Measurements from ENCODE around the gene ARHGEF7. TPM values are rescaled to one million over a fixed set of nuclear protein-coding genes. Genes with fewer than 3 reads are reported as not detected.

ARHGEF7 gene
- total RNA-seq, 1 donor from 2014 or later = 95.7 TPM

DNA sequence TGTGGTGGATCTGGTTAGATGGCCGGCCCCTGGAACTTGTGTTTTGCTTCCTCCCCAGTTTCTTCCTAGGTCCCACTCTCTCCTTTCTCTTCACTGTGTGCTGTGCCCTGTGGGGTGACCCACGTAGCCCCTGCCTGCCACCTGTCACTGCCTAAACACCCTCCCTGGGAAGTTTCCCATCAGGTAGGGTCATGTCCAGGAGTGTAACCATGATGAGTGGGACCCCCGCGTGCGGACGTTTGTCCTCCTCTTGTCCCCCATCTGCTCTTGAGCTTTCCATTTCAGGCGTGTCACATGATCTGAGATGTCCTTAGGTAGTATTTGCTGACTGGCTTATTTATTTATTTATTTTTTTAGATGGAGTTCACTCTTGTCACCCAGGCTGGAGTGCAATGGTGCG, 61.3 kb downstream of the ARHGEF7 start:
- intact Hi-C loops (cut with micrococcal nuclease) = no loop called here
- H3K36me3 Mint-ChIP-seq (ENCODE audit: low read depth) = peaks cover 70% of the 10 kb centered on the region
- CTCF ChIA-PET = no interaction called here
- TF ChIP-seq, protein P1, sequence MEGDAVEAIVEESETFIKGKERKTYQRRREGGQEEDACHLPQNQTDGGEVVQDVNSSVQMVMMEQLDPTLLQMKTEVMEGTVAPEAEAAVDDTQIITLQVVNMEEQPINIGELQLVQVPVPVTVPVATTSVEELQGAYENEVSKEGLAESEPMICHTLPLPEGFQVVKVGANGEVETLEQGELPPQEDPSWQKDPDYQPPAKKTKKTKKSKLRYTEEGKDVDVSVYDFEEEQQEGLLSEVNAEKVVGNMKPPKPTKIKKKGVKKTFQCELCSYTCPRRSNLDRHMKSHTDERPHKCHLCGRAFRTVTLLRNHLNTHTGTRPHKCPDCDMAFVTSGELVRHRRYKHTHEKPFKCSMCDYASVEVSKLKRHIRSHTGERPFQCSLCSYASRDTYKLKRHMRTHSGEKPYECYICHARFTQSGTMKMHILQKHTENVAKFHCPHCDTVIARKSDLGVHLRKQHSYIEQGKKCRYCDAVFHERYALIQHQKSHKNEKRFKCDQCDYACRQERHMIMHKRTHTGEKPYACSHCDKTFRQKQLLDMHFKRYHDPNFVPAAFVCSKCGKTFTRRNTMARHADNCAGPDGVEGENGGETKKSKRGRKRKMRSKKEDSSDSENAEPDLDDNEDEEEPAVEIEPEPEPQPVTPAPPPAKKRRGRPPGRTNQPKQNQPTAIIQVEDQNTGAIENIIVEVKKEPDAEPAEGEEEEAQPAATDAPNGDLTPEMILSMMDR (IDR thresholded peaks at IDR 0.05) = no peak
- peak overlapping the region; percentile 51 for H3K27ac Mint-ChIP-seq
- ATAC-seq (ENCODE audit: low read depth) = no peak
- H3K27me3 Mint-ChIP-seq = no peaks in the 10 kb centered on the region
- H3K4me3 Mint-ChIP-seq = no peak overlapping the region
- peaks cover 4% of the 10 kb centered on the region for H3K9me3 Mint-ChIP-seq
- DNase-seq = no peak
- peaks cover 73% of the 10 kb centered on the region for H3K4me1 Mint-ChIP-seq
- POLR2A ChIA-PET = no interaction called here

DNA sequence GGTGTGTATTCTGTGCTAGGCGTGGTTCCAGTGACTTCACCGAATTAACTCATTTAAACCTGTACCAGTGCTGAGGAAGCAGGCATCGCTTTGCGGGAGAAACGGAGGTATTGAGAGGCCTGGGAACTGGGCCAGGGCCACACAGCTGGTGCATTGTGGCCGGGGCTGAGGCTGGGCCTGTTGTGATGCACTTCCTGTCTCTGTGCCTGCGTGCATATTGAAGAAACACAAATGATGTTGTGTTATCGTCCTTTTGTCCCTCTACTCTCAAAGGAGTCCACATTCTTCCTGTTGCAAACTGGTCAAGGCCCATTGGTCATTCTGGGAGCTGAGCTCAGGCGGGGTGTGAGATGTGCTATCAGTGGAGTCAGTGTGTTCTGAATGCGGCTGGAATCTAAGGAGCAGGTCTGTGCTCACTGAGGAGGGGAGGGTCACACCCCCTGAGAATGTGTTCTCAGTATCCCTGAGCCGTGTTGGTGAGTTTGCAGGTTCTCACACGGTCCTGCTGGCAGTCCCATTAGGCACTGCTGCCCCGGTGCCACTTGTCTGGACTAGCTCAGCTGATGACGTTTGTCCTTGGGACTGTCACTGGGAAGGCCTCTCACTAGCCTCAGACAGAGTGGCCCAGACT, 62.1 kb downstream of the ARHGEF7 start:
- H3K27me3 Mint-ChIP-seq = no peaks in the 10 kb centered on the region
- peaks cover 73% of the 10 kb centered on the region for H3K4me1 Mint-ChIP-seq
- peaks cover 66% of the 10 kb centered on the region for H3K36me3 Mint-ChIP-seq (ENCODE audit: low read depth)
- H3K27ac Mint-ChIP-seq = peak overlapping the region; percentile 47
- DNase-seq = no peak
- POLR2A ChIA-PET = no interaction called here
- CTCF ChIA-PET = interaction anchor here (1.2 kb wide), 1 partner anchor 39 kb away, joined by 3 read pairs; no protein-coding TSS in a partner anchor
- peak overlapping the region; percentile 53 for H3K4me3 Mint-ChIP-seq
- intact Hi-C loops (cut with micrococcal nuclease) = loop anchor here (1.0 kb wide), 1 partner anchor 8 kb away; no protein-coding TSS in a partner anchor
- TF ChIP-seq, protein P1 (IDR thresholded peaks at IDR 0.05) = no peak
- H3K9me3 Mint-ChIP-seq = peaks cover 4% of the 10 kb centered on the region
- peak; percentile 41 for ATAC-seq (ENCODE audit: low read depth)

DNA sequence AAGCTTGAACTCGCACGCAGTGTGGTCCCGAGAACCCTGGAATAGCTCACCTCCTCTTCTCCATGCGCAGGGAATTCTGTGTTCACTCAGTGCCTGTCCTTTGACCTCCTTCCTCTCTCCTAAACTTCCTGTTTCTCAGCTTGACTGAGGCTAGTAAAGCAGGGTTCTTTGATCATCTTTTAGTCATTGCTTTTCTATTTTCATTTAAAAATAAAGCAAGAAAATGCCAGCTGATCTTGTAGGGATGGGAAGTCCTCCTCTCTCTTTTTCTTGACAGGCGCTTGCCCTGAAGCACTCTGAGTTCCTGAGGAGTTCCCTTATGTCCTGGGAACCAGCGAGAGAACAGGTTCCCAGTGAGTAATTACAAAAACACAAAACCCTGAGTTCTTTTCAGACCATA, 62.8 kb downstream of the ARHGEF7 start:
- Mint-ChIP-seq H3K27ac (peak overlapping the region; percentile 47), H3K36me3 (ENCODE audit: low read depth) (peaks cover 59% of the 10 kb centered on the region), H3K4me3 (no peak overlapping the region), H3K9me3 (peaks cover 4% of the 10 kb centered on the region), H3K4me1 (peaks cover 78% of the 10 kb centered on the region), H3K27me3 (no peaks in the 10 kb centered on the region)
- TF ChIP-seq, protein P1 (IDR thresholded peaks at IDR 0.05) = no peak
- ChIA-PET CTCF (interaction anchor here (1.2 kb wide), 1 partner anchor 38 kb away, joined by 3 read pairs; no protein-coding TSS in a partner anchor), POLR2A (no interaction called here)
- DNase-seq = no peak
- intact Hi-C loops (cut with micrococcal nuclease) = loop anchor here (1.0 kb wide), 1 partner anchor 7 kb away; no protein-coding TSS in a partner anchor
- no peak for ATAC-seq (ENCODE audit: low read depth)

DNA sequence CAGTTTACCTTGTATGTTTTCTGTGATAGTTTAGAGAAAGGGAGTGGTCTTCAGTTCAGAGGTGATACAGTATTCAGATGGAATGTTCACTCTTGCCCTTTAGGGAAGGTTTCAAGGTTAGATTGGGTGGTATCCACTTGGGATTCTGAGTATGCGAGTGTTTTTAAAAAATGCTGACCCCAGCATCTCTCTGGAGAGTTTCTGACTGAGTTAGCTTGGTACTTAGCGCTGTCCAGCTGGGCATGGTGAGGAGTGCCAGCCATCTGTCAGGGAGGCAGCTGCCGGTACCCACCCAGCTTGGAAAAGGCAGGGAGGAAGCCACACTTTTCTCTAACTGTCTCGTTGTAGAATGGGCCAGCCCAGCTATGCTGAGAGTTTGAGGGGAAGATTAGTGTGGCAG, 63.3 kb downstream of the ARHGEF7 start:
- Mint-ChIP-seq H3K27ac (peak overlapping the region; percentile 47), H3K4me3 (no peak overlapping the region), H3K9me3 (peaks cover 4% of the 10 kb centered on the region), H3K4me1 (peaks cover 83% of the 10 kb centered on the region), H3K36me3 (ENCODE audit: low read depth) (peaks cover 54% of the 10 kb centered on the region), H3K27me3 (no peaks in the 10 kb centered on the region)
- DNase-seq (no peak), ATAC-seq (ENCODE audit: low read depth) (no peak)
- ChIA-PET CTCF (interaction anchor here (1.2 kb wide), 1 partner anchor 38 kb away, joined by 3 read pairs; no protein-coding TSS in a partner anchor), POLR2A (no interaction called here)
- intact Hi-C loops (cut with micrococcal nuclease) = no loop called here
- TF ChIP-seq, protein P1 (IDR thresholded peaks at IDR 0.05) = no peak

DNA sequence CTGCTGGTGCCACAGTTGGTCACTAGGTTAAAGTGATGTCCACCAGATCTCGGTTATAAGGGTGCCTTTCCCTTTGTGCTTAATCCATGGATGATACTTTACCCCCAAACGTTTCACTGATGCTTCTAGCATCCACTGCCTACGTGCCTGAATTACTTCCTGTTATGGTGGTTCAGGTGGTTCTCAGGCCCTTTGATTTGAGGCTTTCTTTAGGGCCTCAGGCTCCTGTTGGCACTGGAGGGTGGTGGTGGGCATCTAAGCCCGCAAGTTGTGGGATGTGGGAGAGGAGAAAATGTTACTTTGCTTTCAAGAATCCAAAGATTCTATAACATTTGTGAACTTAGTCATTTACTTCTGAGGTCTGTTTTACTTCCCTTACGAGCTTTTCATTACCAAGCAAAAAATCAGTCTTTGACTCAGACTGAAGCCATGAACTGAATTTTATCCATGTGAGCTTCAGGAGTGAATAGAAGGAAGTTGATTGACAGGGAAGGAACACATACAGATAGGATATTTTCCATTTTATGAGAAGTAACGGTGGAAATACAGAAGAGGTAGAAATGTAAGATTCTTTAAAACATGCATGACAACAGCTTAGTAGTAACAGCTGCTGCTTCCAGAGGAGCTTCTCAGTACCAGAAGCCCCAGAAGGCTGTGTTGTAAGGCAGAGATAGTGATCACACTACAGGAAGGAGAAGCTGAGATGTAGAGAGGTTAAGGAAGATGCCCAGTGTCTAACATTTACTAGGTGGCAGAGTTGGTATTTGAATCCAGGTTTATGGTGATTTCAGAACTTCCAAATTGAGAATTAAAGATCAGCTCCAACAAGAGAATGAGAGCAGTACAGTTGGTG, 65.0 kb downstream of the ARHGEF7 start:
- Mint-ChIP-seq H3K27me3 (no peaks in the 10 kb centered on the region), H3K4me1 (peaks cover 93% of the 10 kb centered on the region), H3K27ac (peak overlapping the region; percentile 85), H3K9me3 (peaks cover 2% of the 10 kb centered on the region), H3K36me3 (ENCODE audit: low read depth) (peaks cover 39% of the 10 kb centered on the region), H3K4me3 (no peak overlapping the region)
- DNase-seq (no peak), ATAC-seq (ENCODE audit: low read depth) (no peak)
- intact Hi-C loops (cut with micrococcal nuclease) = no loop called here
- TF ChIP-seq, protein P1 (IDR thresholded peaks at IDR 0.05) = no peak
- ChIA-PET POLR2A (no interaction called here), CTCF (interaction anchor here (0.6 to 0.8 kb wide), 3 partner anchors 90 to 559 kb away, joined by 3 to 4 read pairs (median 3); no protein-coding TSS in a partner anchor)

All from activated B cell treated with CpG ODN at 0.5 μM for 24 hours (primary cell).